GM19452 (cell line): Measurements from ENCODE around the gene LY6G6D.
A peak's percentile ranks its signal among the peaks of the same experiment; 100 is the strongest.
"Not testable (repeated sequence)": the region's sequence is repeated elsewhere in the genome, so short reads cannot be mapped to it uniquely, and the experiment has no call there.

Source experiments
- ATAC-seq: cut with Tn5 transposase; IDR thresholded peaks from one replicate; pipeline ENCODE4 v1.9.1; 2021; ENCODE audit not compliant: unreplicated experiment

Gene LY6G6D

DNA sequence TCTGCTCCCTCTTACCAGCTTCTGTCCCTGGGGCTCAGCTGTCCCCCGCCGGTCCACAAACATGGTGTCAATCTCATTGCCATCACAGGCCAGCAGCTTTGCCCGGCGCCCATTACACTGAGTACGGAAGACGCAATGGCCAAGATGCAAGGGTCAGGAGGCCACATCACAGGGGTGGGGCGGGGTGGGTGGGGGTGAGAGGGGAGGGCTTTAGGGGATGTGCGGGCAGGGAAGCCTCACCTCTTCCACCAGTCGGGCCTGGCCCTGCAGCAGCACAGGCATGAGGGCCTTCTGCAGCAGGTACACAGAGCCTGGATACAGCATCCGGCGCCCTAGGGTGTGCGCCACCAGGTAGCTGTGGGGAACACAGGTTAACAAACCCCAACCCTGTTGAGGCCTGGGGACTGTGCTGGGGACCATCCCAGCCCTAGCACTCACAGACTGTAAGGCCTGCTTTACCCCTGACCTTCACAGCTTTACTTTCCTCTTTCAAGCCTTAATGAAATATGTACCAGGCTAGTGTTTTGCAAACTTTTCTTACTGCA lies 23.5 kb upstream of the LY6G6D start:
- ATAC-seq = no peak

GRCh38 chr6:31692353-31692752 lies 22.8 kb upstream of the LY6G6D start:
- no peak for ATAC-seq

- ATAC-seq = no peak
Measured at GRCh38 chr6:31692886-31693285, 22.3 kb upstream of the LY6G6D start.

DNA sequence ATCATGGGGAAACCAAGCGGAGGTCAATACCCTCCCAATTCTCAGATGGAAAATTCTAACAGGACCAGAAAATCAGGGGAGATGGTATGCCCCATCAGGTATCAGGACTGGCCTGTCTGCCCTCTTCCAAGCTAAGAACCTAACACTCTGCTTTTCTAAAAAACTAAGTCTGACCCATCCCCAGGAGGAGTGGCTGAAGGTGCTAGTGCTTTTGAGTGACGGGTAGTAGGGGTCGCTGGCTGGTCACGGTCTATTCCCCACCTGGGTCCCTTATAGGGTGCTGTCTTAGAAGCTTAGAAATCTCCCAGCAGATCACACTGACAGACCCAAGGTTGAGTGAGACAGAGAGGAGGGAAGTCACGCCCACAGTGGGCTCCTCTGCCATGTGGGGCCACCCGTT lies 21.6 kb upstream of the LY6G6D start:
- ATAC-seq = no peak

GRCh38 chr6:31697555-31697954 lies 17.6 kb upstream of the LY6G6D start:
- ATAC-seq = no peak

- no peak for ATAC-seq
Measured at GRCh38 chr6:31700740-31701401, 14.3 kb upstream of the LY6G6D start.

DNA sequence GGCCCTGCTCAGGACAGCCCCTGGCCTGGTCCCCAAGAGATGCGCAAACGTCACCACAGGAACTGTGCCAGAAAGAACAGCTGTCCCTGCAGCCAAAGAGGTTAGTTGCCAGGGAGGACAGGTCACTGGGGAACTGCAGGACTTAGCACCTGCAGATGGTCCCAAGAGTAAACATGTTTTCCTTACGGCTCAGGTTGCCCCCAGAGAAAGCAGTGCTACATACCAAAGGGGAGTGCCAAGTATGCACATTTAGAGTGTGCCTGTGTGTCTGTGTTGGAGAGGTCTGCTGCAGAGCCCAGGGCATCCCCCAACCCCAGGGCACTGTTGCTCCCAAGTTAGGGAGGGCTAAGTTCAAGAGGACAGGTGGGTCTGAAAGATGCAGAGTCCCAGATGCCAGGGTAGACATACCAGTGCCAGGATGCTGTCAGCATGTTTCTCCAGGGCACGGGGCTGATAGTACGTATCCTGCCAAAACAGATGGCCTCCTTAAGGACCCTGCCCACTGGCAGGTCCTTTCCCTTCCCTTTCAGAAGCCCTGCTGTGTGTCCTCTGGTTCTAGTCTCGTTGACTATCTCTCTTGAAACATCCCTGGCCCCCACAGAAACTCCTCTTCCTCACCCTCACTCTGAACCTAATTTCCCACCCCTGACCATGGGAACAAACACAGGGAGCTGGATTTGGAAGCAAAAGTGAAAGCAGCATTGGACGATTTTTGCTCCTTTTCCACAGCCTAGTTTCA lies 13.3 kb upstream of the LY6G6D start:
- no peak for ATAC-seq

DNA sequence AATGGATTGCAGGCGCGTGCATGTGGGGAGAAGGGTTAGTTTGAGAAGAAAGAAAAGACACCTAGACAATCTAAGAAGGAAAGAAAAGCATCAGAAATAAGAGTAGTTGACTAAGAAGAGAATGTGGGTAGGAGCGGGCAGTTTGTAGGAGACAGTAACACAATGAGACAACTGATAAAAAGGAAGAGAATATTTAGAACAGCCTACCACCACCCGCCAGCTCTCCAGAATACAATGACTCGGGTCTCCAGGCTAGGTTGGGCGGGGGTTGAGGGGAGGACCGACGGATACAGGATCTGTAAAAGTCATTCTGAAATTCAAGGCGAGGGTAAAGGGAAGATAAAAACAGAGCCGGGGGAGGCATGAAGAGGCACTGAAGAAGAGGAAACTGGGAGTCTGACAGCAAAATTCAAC lies 12.7 kb upstream of the LY6G6D start:
- no peak for ATAC-seq

- ATAC-seq = peak; percentile 86
Measured at GRCh38 chr6:31702819-31703716, 12.1 kb upstream of the LY6G6D start, which contains the start of gene ABHD16A. TSS of gene ABHD16A (minus strand) at chr6:31703324. CDS start at chr6:31703281, 43 bp downstream.

DNA sequence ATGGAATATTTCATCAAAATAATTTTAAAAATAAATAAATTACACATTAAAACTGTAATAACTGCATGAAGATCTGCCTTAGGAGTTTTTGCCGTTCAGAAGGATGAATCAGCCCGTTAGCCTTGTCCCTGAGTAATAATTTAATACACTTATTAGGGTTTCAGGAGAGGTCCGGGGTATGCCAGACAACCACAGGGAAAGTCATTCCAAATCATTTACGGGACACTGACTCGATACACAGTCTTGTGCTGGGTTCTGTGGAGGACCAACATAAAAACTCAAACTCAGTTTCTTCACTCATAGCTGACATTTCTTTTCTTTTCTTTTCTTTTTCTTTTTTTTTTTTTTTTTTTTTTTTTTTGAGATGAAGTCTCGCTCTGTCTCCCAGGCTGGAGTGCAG lies 9.2 kb upstream of the LY6G6D start:
- no peak for ATAC-seq

- ATAC-seq = no peak
Measured at GRCh38 chr6:31706599-31706998, 8.5 kb upstream of the LY6G6D start, which contains the start of gene LY6G6F. TSS of gene LY6G6F (plus strand) at chr6:31706866. CDS start at chr6:31706907, 41 bp downstream.

GRCh38 chr6:31707701-31708100 lies 7.4 kb upstream of the LY6G6D start:
- ATAC-seq = no peak

DNA sequence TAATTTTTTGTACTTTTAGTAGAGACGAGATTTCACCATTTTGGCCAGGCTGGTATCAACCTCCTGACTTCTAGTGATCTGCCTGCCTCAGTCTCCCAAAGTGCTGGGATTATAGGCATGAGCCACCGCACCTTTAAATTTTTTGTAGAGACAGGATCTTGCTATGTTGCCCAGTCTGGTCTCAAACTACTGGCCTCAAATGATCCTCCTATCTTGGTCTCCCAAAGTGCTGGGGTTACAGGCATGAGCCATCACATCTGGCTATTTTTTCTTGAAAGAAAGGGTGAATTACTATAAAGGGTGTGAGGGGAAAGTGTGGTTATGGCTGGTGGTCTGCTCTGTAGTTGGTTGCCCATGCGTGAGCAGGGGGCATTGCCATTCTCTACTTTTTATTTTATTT lies 6.9 kb upstream of the LY6G6D start:
- ATAC-seq = no peak

DNA sequence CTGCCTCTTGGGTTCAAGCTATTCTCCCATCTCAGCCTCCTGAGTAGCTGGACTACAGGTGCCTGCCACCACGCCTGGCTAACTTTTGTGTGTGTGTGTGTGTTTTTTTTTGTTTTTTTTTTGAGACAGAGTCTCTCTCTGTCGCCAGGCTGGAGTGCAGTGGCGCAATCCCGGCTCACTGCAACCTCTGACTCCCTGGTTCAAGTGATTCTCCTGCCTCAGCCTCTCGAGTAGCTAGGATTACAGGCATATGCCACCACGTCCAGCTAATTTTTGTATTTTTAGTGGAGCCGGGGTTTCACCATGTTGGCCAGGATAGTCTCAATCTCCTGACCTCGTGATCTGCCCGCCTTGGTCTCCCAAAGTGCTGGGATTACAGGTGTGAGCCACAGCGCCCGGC lies 6.0 kb upstream of the LY6G6D start:
- ATAC-seq = not testable (repeated sequence)

DNA sequence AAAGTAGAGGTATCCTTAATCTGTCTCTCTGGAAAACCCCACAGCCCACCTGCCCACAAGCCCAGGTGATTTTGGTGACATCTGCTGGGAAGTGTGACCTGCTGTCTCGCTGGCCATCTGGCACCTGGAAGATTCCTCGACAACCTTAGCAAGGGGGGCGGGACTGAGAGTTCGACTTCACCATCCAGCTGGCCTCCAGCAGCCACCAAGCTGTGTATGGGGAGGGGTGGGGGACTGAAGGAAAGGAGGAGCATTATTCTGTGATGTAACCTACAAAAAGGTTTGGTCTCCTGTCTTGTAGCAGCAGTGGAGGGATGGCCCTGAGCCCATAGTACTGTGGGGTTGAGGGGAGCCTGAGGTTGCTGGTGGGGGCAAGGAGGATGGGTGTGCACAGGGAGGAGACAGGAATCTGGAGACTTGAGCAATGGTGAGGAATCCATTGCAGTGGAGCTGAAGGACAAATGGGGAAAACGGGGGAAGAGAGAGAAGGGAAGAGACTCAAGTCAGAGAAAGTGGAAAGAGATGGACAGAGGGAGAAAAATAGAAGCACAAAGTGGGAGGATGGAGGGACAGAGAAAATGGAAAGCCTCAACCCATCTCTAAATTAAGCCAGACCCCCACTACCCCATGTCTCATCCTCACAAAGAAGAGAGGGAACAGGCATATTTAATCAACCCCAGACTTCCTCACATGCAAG lies 4.5 kb upstream of the LY6G6D start:
- no peak for ATAC-seq

- no peak for ATAC-seq
Measured at GRCh38 chr6:31711233-31711632, 3.9 kb upstream of the LY6G6D start.

DNA sequence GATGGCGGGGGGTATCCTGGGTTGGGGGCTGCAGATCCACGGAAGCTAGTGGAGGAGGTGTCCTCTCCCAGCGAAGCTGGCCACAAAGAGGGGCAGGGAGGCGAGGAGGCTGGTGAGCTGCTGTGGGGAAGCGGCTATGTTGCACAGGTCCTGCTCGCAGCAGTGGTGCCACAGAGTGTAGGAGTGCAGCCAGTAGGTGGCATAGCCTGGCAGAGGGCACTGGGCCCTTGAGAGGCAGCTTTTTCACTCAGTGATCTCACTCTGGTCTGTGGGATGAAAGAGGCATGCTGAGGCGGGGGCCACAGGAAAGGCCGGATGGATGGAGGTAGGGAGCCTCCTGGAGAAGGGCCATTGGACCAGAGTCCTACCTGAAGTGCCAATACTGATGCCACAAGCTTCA lies 2.9 kb upstream of the LY6G6D start:
- no peak for ATAC-seq

DNA sequence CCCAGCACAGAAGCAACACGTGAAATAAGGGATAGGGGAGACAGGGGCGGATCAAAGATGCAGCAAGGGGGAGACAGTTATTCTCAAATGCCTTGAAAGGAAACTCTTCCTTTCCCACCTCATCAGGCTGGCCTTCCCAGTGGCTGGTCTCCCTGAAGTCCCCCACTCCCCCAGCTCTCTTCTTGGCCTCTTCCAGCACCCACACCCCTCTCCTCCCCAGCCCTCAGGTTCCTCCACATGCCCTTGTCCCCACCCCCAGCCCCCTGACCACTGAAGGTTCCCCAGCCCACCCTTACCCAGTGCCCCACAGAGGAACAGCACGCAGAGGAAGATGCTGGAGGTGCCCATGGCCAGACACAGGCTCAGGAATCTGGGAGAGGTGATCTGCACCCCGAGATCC lies 1.7 kb upstream of the LY6G6D start:
- no peak for ATAC-seq

- ATAC-seq = no peak
Measured at GRCh38 chr6:31713991-31714684, 1.0 kb upstream of the LY6G6D start.
